Hepatocyte (in vitro differentiated cells): Measurements from ENCODE around the gene KIRREL3.
A peak's percentile ranks its signal among the peaks of the same experiment; 100 is the strongest.

Source experiments
- EZH2 ChIP-seq: fragments of 200-600 bp; sonication (generic); IDR thresholded peaks from 2 replicates; pipeline ENCODE4 v1.6.1; 2016; ENCODE audit warnings: antibody characterized with exemption, mild to moderate bottlenecking, borderline replicate concordance
- TF ChIP-seq, protein P1 (sequence below): fragments of 200-600 bp; sonication (generic); IDR thresholded peaks from 2 replicates; pipeline ENCODE4 v1.5.1; 2016; ENCODE audit warnings: antibody characterized with exemption, mild to moderate bottlenecking; ENCODE audit not compliant: poor library complexity

- TF ChIP-seq, protein P1, sequence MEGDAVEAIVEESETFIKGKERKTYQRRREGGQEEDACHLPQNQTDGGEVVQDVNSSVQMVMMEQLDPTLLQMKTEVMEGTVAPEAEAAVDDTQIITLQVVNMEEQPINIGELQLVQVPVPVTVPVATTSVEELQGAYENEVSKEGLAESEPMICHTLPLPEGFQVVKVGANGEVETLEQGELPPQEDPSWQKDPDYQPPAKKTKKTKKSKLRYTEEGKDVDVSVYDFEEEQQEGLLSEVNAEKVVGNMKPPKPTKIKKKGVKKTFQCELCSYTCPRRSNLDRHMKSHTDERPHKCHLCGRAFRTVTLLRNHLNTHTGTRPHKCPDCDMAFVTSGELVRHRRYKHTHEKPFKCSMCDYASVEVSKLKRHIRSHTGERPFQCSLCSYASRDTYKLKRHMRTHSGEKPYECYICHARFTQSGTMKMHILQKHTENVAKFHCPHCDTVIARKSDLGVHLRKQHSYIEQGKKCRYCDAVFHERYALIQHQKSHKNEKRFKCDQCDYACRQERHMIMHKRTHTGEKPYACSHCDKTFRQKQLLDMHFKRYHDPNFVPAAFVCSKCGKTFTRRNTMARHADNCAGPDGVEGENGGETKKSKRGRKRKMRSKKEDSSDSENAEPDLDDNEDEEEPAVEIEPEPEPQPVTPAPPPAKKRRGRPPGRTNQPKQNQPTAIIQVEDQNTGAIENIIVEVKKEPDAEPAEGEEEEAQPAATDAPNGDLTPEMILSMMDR: peak; percentile 96
- no peak for TF ChIP-seq EZH2
These were observed 10.4 kb downstream of the KIRREL3 start for GRCh38 chr11:126989942-126990715.
